Stromal cell of bone marrow (primary cell): ENCODE data around the gene TFF1.

Source experiments
- DNase-seq: peaks from one replicate; pipeline ENCODE4 v3.0.0-alpha.2; 2012; ENCODE audit warnings: low read depth

TFF1 gene

GRCh38 chr21:42317826-42318746 lies 48.2 kb downstream of the TFF1 start:
- DNase-seq = no peak

DNA sequence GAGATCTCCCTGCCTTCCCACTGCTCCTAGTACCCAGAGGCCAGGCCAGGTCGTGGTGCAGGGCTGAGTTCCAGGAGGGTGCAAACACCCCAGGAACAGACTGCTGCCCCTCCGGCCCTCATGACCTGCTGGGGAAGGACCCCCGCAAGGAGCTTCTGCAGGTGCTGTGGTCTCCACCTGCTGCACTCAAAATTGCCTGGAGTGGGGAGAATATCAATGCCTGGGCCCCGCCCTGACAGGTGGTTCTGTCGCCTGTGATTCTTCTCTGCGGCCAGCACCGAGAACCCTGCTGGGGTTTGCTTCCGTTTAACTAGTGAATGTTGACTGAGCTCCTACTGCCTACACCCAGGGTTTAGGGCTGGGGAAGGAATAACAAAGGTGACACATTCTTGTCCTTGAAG lies 49.0 kb downstream of the TFF1 start:
- no peak for DNase-seq

DNA sequence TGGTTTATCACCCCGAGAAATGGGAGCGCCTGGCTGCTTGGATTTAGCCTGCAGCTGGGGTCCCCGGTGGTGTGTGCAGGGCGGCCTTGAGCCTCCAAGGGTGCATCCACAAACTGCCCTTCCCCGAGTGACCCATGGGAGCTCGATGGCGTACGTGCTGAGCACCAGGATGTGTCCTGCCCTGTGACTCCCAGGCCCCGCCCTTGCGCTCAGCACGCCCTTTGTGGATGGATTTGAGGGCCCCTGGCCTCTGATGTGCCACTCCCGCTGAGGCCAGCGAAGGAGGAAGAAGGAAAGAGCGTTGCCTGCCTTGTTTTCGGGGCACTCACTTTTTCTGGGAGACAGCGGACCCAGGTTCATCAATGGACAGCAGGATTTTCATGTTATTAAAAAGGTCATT lies 49.4 kb downstream of the TFF1 start:
- no peak for DNase-seq

- no peak for DNase-seq
Observed at GRCh38 chr21:42315296-42315891, 50.9 kb downstream of the TFF1 start, which contains the start of gene TFF3. TSS of gene TFF3 (minus strand) at chr21:42315409. CDS start at chr21:42315374, 35 bp downstream.

DNA sequence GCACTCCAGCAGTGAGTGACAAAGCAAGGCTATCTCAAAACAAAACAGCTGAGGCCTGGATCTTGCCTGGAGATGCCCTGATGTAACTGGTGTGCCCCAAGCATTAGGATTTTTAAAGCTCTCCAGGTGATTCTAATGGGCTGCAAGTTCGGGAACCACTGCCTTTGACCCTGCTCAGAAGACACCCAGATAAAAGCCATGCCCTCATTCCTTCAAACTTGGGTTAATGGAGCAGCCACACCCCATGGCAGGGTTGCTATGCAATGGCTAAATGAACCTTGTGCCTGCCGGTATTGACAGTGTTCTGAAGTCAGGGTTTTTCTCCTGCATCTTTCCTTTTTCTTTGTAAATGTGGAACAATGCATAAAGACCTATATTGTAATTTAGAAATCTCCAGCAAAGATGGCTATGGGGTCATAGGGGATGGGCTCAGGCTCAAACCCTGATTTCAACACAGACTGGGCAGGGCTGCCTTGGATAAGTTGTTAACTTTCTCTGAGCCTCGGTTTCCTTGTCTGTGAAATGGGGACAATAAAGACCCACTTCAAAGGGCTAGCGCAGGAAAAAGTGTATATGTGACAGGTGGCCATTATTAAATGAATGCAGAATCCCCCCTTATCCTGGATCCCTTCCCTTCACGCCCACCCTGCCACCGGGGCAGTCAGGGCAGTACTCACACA lies 51.6 kb downstream of the TFF1 start:
- no peak for DNase-seq

- DNase-seq = no peak
Observed at GRCh38 chr21:42313501-42313969, 52.8 kb downstream of the TFF1 start.

- no peak for DNase-seq
Observed at GRCh38 chr21:42312626-42313104, 53.7 kb downstream of the TFF1 start.
